Large intestine (tissue), 12 donors: ENCODE measurements around the gene MPP7. TPM values are rescaled to one million over a fixed set of nuclear protein-coding genes. Genes with fewer than 3 reads are reported as not detected.
A peak's percentile ranks its signal among the peaks of the same experiment; 100 is the strongest.
"Not testable (repeated sequence)": the region's sequence is repeated elsewhere in the genome, so short reads cannot be mapped to it uniquely, and the experiment has no call there.

Experiments used
- DNase-seq, 2 donors: peaks; one replicate each; pipeline versions ENCODE4 v3.0.0 to v3.0.0-alpha.2; 2013
- H3K27ac ChIP-seq: one replicate; pipeline ENCODE4 v1.5.1; 2013; ENCODE audit warnings: low read length
- H3K27me3 ChIP-seq: 2 replicates; pipeline ENCODE4 v1.6.1; 2013; ENCODE audit warnings: low read length; ENCODE audit not compliant: control insufficient read depth, insufficient read depth
- H3K36me3 ChIP-seq: 2 replicates; pipeline ENCODE4 v1.6.1; 2013; ENCODE audit warnings: low read length; ENCODE audit not compliant: control insufficient read depth, insufficient read depth
- H3K4me1 ChIP-seq: one replicate; pipeline ENCODE4 v1.6.1; 2013; ENCODE audit warnings: low read length; ENCODE audit not compliant: control insufficient read depth, insufficient read depth
- H3K4me3 ChIP-seq: one replicate; pipeline ENCODE4 v1.5.1; 2013; ENCODE audit warnings: low read length
- H3K9me3 ChIP-seq: one replicate; pipeline ENCODE4 v1.6.1; 2013; ENCODE audit warnings: mild to moderate bottlenecking, low read depth, low read length, moderate library complexity; ENCODE audit not compliant: control insufficient read depth
- WGBS: methylation state at CpG from one replicate; pipeline ENCODE4 v1.1.5; 2013; ENCODE audit warnings: low lambda C conversion rate; ENCODE audit not compliant: insufficient coverage; 5-methylcytosine and 5-hydroxymethylcytosine counted together
- long read RNA-seq, 11 donors: transcript quantifications; one replicate each; lab custom pipeline, GENCODE V29; 2026
- polyA plus RNA-seq: library from polyadenylated mRNA; unstranded; fragments of 120-200 nt; gene quantifications from one replicate; pipeline ENCODE4 v1.2.1, GENCODE V29; 2013

Gene MPP7
- polyA plus RNA-seq: 16.2 TPM
- long read RNA-seq, donor 1: 0 reads
- long read RNA-seq, donor 2: 0 reads
- long read RNA-seq, donor 3: 0 reads
- long read RNA-seq, donor 4: 0 reads
- long read RNA-seq, donor 5: 0 reads
- long read RNA-seq, donor 6: 0 reads
- long read RNA-seq, donor 7: 0 reads
- long read RNA-seq, donor 8: 0 reads
- long read RNA-seq, donor 9: 0 reads
- long read RNA-seq, donor 10: 0 reads
- long read RNA-seq, donor 11: 0 reads

DNA sequence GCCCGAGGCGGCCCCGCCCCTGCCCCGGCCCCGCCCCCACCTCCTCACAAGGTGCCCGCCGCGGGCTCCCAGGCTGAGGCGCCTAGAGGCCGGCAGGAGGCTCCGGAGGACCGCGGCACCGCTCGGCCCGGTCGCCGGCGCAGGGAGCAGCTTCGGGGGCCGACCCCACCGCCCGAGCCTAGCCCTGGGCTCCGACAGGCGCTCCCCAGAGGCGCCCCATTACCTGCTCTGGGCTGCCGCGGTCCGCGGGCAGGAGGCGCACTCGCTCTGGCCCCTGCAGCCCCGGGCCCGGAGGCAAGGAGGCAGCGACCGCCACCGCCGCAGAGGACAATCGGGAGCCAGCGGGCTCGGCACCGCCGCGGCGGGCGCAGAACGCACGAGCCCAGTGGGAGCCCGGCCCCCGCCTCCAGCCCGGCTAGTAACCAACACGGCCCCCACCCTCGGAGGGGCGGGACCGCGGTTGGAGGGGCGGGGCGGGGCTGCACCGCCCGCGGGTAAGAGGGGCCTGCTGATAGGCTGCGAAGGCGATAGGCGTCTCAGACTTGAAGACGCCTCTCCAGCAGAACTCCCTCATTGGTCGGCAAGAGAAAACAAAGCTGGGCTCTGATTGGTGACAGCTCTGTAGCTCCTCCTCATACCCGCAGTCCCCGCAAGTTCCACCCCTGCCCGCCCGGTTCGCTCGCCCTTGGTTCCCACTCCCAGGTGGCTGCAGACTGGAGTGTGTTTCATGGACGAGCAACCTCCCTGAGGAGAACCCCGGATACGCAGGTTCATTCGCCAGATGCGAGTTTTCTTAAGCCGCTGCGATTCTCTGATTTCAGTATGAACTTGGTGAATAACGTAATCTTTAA lies at the start of gene MPP7:
Gene MPP7, minus strand, starts transcription at position 427 of the 851 bp plus-strand sequence. CDS start 64,460 bp downstream, outside the sequence.
- Histone ChIP-seq H3K4me1 (peaks cover 9% of the 10 kb centered on the region), H3K36me3 (no peaks in the 10 kb centered on the region)

DNA sequence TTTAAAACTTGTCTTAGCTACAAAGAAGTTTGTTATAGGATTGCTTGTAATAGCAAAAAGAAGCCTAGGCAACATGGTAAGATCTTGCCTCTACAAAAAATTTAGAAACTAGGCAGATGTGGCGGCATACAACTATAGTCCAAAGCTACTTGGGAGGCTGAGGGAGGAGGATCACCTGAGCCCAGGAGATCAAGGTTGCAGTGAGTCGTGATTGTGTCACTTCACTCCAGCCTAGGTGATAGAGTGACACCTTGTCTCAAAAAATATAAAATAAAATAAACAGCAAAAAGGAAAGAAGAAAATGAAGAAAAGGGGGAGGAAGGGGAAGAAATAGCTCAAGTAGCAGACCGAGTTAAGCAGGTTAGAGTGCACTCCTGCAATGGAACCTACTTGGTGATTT lies 47.0 kb upstream of the MPP7 start:
- WGBS: 90% methylated on average over 1 of the region's 3 CpGs
- H3K4me1 ChIP-seq: peaks cover 8% of the 10 kb centered on the region
- no peak overlapping the region for H3K4me3 ChIP-seq
- H3K27ac ChIP-seq: no peak overlapping the region
- H3K36me3 ChIP-seq: no peaks in the 10 kb centered on the region
- H3K9me3 ChIP-seq: peaks cover 5% of the 10 kb centered on the region
- DNase-seq: no peak
- H3K27me3 ChIP-seq: no peaks in the 10 kb centered on the region

More for the DNA sequence above, at the start of gene MPP7:
- peak within 1 kb of the TSS; percentile 68 for H3K4me3 ChIP-seq
- H3K27me3 ChIP-seq: no peaks in the 10 kb centered on the region
- no peaks in the 10 kb centered on the region for H3K9me3 ChIP-seq
- no CpG with 5 or more reads among the region's 80 CpGs for whole genome bisulfite sequencing
- peak within 1 kb of the TSS; percentile 79 for H3K27ac ChIP-seq
- peak; percentile 98 to 99 for DNase-seq

DNA sequence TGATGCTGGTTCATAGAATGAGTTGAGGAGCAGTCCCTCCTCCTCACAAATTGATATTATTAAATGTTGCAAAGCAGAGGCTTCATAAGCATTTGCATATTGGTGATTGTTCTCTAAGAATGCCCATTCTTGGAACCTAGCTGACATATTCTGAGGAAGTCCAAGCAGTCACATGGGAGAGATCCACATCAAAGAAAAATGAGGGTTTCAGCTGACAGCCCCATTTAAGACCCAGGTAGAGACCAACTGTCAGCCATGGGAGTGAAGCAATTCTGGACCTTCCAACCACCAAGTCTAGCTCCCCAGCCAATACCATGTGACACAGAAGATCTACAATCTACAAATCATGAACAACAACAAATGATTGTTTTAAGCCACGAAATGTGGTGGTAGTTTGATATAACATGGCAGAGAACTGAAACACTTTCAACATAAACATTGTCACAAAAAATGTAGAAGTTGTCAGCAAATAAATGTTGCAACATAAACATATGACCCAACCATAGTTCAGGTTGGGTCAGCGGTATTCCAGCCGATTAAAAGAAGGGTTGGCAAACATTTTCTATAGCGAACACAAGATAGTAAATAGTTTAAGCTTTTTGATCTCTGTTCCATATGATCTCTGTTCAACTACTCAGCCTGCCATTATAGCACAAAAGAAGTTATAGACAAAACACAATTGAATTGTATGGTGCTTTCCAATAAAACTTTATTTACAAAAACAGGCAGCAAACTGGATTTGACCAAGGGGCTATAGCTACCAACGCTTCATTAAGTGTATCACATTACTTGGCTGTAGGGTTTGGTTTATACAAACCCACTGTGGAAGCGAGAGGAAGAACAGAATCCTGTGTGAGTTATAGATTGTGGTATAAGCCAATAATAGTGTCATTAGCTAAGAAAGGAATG lies 41.4 kb upstream of the MPP7 start:
- H3K27me3 ChIP-seq: no peaks in the 10 kb centered on the region
- peaks cover 5% of the 10 kb centered on the region for H3K9me3 ChIP-seq
- no peak overlapping the region for H3K27ac ChIP-seq
- H3K4me1 ChIP-seq: no peaks in the 10 kb centered on the region
- H3K4me3 ChIP-seq: no peak overlapping the region
- DNase-seq: no peak
- 93% methylated on average over 2 of the region's 6 CpGs for WGBS
- no peaks in the 10 kb centered on the region for H3K36me3 ChIP-seq

DNA sequence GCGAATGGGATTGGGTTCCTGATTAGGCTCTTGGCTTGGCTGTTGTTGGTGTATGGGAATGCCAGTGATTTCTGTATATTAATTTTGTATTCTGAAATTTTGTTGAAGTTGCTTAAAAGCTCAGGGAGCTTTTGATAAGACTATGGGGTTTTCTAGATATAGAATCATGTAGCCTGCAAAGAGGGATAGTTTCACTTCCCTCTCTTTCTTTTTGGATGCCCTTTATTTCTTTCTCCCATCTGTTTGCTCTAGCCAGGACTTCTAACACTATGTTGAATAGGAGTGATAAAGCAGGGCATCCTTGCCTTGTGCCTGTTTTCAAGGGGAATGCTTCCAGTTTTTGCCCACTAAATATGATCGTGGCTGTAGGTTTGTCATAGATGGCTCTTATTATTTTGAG lies 40.4 kb upstream of the MPP7 start:
- WGBS: 100% methylated on average over 1 of the region's 2 CpGs
- Histone ChIP-seq H3K36me3 (no peaks in the 10 kb centered on the region), H3K27ac (no peak overlapping the region), H3K27me3 (no peaks in the 10 kb centered on the region), H3K4me3 (no peak overlapping the region), H3K9me3 (peaks cover 5% of the 10 kb centered on the region), H3K4me1 (no peaks in the 10 kb centered on the region)
- DNase-seq: no peak

DNA sequence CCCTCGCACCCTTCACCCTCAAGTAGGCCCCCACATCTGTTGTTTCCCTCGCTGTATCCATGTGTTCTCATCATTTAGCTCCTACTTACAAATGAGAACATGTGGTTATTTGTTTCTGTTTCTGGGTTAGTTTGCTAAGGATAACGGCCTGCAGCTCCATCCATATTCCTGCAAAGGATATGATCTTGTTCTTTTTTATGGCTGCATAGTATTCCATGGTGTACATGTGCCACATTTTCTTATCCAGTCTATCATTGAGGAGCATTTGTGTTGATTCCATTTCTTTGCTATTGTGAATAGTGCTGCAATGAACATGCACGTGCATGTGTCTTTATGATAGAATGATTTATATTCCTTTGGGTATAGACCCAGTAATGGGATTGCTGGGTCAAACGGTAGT lies 38.8 kb upstream of the MPP7 start:
- not testable (repeated sequence) for H3K4me1 ChIP-seq, H3K27me3 ChIP-seq, DNase-seq, H3K4me3 ChIP-seq, H3K9me3 ChIP-seq, H3K27ac ChIP-seq, H3K36me3 ChIP-seq
- no CpG with 5 or more reads among the region's 5 CpGs for WGBS

DNA sequence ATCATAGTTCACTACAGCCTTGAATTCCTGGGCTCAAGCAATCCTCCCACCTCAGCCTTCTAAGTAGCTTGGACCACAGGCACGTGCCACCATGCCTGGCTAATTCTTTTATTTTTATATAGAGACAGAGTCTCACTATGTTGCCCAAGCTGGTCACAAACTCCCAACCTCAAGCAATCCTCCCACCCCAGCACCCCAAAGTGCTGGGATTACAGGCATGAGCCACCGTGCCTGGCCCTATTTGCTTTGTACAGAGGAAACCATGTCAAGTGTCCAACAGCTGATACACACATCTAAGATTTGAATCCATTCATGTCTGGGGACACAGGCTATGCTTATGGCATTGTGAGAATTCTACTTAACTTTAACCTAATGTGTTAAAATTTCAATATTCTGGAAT lies 29.9 kb upstream of the MPP7 start:
- Histone ChIP-seq H3K27ac (no peak overlapping the region), H3K9me3 (no peaks in the 10 kb centered on the region), H3K36me3 (no peaks in the 10 kb centered on the region), H3K4me3 (no peak overlapping the region), H3K4me1 (no peaks in the 10 kb centered on the region), H3K27me3 (no peaks in the 10 kb centered on the region)
- DNase-seq: no peak
- no CpG with 5 or more reads among the region's 2 CpGs for WGBS

DNA sequence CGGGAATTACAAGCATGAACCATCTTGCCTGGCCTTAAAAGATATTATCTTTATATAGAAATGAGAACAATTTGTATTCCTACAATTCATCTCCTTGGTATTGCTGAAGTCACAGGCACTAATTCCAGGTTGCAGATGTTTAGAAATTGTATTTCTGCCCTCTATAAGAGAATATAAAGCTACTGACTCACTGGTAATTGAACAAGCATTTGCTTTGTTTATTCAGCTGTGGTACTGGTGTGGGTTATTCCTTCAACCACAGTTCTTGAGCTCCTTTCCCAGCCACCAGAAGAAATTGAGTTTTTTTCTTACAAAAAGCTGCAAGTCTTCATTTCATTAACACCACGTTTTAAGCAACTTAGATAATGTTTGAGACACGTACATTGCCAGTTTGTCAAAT lies 29.0 kb upstream of the MPP7 start:
- Histone ChIP-seq H3K9me3 (no peaks in the 10 kb centered on the region), H3K27me3 (no peaks in the 10 kb centered on the region), H3K4me1 (no peaks in the 10 kb centered on the region), H3K27ac (no peak overlapping the region), H3K36me3 (no peaks in the 10 kb centered on the region), H3K4me3 (no peak overlapping the region)
- WGBS: 57% methylated on average over 2 of the region's 3 CpGs
- DNase-seq: peak in 1 of 2 donors; percentile 7

DNA sequence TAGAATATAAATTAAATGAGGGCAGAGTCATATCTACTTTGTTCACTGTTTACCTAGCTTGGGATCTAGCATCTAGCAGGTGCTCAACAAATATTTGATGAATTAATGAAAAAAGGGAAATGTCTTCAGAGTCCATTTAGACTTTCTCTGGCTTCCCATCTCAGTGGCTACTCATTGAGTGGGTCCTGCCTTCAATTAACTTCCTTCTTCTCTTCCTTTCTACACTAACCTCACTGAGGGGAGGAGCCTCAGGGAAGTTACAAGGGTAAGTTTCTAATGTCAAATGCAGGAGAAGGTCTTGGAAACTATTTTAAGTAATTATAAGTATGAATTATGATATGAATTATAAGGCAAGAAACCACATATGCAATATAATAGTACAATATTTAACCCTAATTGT lies 28.2 kb upstream of the MPP7 start:
- H3K9me3 ChIP-seq: no peaks in the 10 kb centered on the region
- H3K4me1 ChIP-seq: no peaks in the 10 kb centered on the region
- H3K4me3 ChIP-seq: no peak overlapping the region
- H3K27me3 ChIP-seq: no peaks in the 10 kb centered on the region
- no peaks in the 10 kb centered on the region for H3K36me3 ChIP-seq
- no peak overlapping the region for H3K27ac ChIP-seq
- no peak for DNase-seq

DNA sequence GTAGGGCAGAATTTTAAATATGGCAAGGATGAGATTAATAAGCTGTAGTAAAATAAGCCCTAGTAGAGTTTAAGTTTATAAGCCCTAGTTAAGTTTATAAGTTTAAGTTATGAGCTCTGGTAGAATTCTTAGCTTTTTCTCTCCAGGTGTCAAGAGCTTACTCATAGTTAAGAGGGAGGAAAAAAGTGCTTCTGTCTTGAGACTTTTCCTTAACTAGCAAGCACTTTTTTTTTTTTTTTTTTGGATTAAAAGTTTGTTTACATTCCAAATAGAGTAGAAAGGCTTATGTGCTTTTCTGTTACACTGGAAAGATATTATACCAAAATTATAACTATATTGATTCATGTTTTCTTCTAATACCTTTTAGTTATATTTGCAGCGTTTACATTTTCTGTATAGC lies 25.5 kb upstream of the MPP7 start:
- H3K27me3 ChIP-seq: no peaks in the 10 kb centered on the region
- DNase-seq: no peak
- H3K9me3 ChIP-seq: no peaks in the 10 kb centered on the region
- no peak overlapping the region for H3K4me3 ChIP-seq
- 75% methylated on average over 1 of the region's 1 CpG for WGBS
- H3K4me1 ChIP-seq: no peaks in the 10 kb centered on the region
- no peak overlapping the region for H3K27ac ChIP-seq
- no peaks in the 10 kb centered on the region for H3K36me3 ChIP-seq

DNA sequence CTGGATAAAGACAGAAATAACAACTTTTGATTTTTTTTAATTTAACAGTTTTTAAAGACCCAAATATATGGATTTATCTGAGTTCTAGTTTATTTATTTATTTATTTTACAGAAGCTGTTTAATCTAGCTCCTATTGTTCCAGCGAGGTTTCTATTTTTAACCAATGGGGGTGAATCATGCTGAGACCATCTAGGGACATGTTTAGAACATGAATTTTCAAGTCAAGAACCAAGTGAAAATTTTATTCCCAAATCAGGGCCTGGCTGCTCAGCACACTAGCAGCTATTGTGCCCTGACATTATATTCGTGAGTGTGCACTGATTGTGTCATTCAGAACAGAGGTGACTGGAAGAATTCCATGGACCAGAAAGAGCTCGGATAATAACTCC lies 24.6 kb upstream of the MPP7 start:
- DNase-seq: no peak
- no peaks in the 10 kb centered on the region for H3K4me1 ChIP-seq
- H3K9me3 ChIP-seq: no peaks in the 10 kb centered on the region
- H3K27me3 ChIP-seq: no peaks in the 10 kb centered on the region
- WGBS: 80% methylated on average over 1 of the region's 3 CpGs
- H3K4me3 ChIP-seq: no peak overlapping the region
- H3K36me3 ChIP-seq: no peaks in the 10 kb centered on the region
- H3K27ac ChIP-seq: no peak overlapping the region
